DND-41 (cell line): Measurements from ENCODE around the gene GRID1.

ENCODE experiments used
- ATAC-seq: fragments of 200-7000 bp; cut with Tn5 transposase; 3 replicates; pipeline ENCODE4 v1.9.1; 2021; ENCODE audit warnings: low read depth; ENCODE audit not compliant: insufficient read depth
- DNase-seq: peaks from one replicate; pipeline ENCODE4 v3.0.0-alpha.2; 2020
- H2AFZ ChIP-seq: 2 replicates; pipeline ENCODE4 v1.6.0; 2012; ENCODE audit warnings: low read depth, low read length
- H3K27ac ChIP-seq: 2 replicates; pipeline ENCODE4 v1.5.1; 2012; ENCODE audit warnings: low read length, inconsistent platforms
- H3K27me3 ChIP-seq: fragments of 200-600 bp; sonication (generic); 2 replicates; pipeline ENCODE4 v1.6.0; 2012; ENCODE audit warnings: low read length, mild to moderate bottlenecking, inconsistent platforms; ENCODE audit not compliant: insufficient read depth, poor library complexity
- H3K36me3 ChIP-seq: 2 replicates; pipeline ENCODE4 v1.5.1; 2012; ENCODE audit warnings: low read length, inconsistent platforms; ENCODE audit not compliant: insufficient read depth
- H3K4me1 ChIP-seq: 2 replicates; pipeline ENCODE4 v1.5.1; 2012; ENCODE audit warnings: mild to moderate bottlenecking, low read length; ENCODE audit not compliant: insufficient read depth
- H3K4me2 ChIP-seq: 2 replicates; pipeline ENCODE4 v1.6.0; 2012; ENCODE audit warnings: mild to moderate bottlenecking, moderate library complexity, low read length, inconsistent platforms; ENCODE audit not compliant: insufficient read depth
- H3K4me3 ChIP-seq, 2 experiments: fragments of 200-600 bp in 1 of 2; shearing (Covaris generic) in 1 of 2; 2 replicates each; pipeline ENCODE4 v1.5.1; 2012 to 2016; ENCODE audit warnings: inconsistent platforms in 2 of 2, low read length in 2 of 2, mild to moderate bottlenecking in 2 of 2, low read depth in 1 of 2, moderate library complexity in 1 of 2
- H3K79me2 ChIP-seq: 2 replicates; pipeline ENCODE4 v1.6.0; 2012; ENCODE audit warnings: low read length, inconsistent platforms; ENCODE audit not compliant: insufficient read depth
- H3K9ac ChIP-seq: 2 replicates; pipeline ENCODE4 v1.6.0; 2012; ENCODE audit warnings: low read depth, mild to moderate bottlenecking, inconsistent platforms, low read length, moderate library complexity
- H3K9me3 ChIP-seq: 2 replicates; pipeline ENCODE4 v1.5.1; 2012; ENCODE audit warnings: low read length, moderate library complexity, mild to moderate bottlenecking, inconsistent platforms; ENCODE audit not compliant: insufficient read depth, severe bottlenecking
- H4K20me1 ChIP-seq: 2 replicates; pipeline ENCODE4 v1.6.0; 2012; ENCODE audit warnings: low read length; ENCODE audit not compliant: insufficient read depth
- EZH2 ChIP-seq: IDR thresholded peaks from 3 replicates; pipeline ENCODE4 v1.6.1; 2012; ENCODE audit warnings: borderline replicate concordance, low read depth, mild to moderate bottlenecking, moderate library complexity, low read length, inconsistent platforms; ENCODE audit not compliant: severe bottlenecking
- TF ChIP-seq, protein P1 (sequence below): IDR thresholded peaks from 2 replicates; pipeline ENCODE4 v1.5.1; 2012; ENCODE audit warnings: borderline replicate concordance, low read length, moderate library complexity, mild to moderate bottlenecking; ENCODE audit not compliant: poor library complexity, severe bottlenecking; ENCODE audit errors: extremely low read depth

Gene GRID1

GRCh38 chr10:85624511-85624910, 742.1 kb downstream of the GRID1 start:
- peak; percentile 14 for DNase-seq
- no peak overlapping the region for H3K9ac ChIP-seq

GRCh38 chr10:85623758-85624157, 742.8 kb downstream of the GRID1 start:
- ATAC-seq (peak; percentile 69), DNase-seq (peak; percentile 30)
- Histone ChIP-seq H4K20me1 (no peaks in the 10 kb centered on the region), H3K9me3 (no peaks in the 10 kb centered on the region), H2AFZ (no peak overlapping the region), H3K4me1 (peaks cover 19% of the 10 kb centered on the region), H3K36me3 (no peaks in the 10 kb centered on the region), H3K4me2 (no peak overlapping the region), H3K79me2 (no peaks in the 10 kb centered on the region), H3K27ac (no peak overlapping the region), H3K4me3 (no peak overlapping the region), H3K9ac (no peak overlapping the region), H3K27me3 (no peaks in the 10 kb centered on the region)
- TF ChIP-seq EZH2: no peak
- TF ChIP-seq, protein P1, sequence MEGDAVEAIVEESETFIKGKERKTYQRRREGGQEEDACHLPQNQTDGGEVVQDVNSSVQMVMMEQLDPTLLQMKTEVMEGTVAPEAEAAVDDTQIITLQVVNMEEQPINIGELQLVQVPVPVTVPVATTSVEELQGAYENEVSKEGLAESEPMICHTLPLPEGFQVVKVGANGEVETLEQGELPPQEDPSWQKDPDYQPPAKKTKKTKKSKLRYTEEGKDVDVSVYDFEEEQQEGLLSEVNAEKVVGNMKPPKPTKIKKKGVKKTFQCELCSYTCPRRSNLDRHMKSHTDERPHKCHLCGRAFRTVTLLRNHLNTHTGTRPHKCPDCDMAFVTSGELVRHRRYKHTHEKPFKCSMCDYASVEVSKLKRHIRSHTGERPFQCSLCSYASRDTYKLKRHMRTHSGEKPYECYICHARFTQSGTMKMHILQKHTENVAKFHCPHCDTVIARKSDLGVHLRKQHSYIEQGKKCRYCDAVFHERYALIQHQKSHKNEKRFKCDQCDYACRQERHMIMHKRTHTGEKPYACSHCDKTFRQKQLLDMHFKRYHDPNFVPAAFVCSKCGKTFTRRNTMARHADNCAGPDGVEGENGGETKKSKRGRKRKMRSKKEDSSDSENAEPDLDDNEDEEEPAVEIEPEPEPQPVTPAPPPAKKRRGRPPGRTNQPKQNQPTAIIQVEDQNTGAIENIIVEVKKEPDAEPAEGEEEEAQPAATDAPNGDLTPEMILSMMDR: no peak

More at GRCh38 chr10:85624511-85624910, 742.1 kb downstream of the GRID1 start:
- TF ChIP-seq EZH2: no peak
- TF ChIP-seq, protein P1: no peak
- Histone ChIP-seq H3K4me3 (no peak overlapping the region), H2AFZ (no peak overlapping the region), H3K27me3 (no peaks in the 10 kb centered on the region), H3K27ac (0 out of 2 replicates have a peak overlapping the region, but pooled peaks have one; percentile 7), H3K79me2 (no peaks in the 10 kb centered on the region), H3K36me3 (no peaks in the 10 kb centered on the region), H4K20me1 (no peaks in the 10 kb centered on the region), H3K4me2 (no peak overlapping the region), H3K9me3 (no peaks in the 10 kb centered on the region), H3K4me1 (peaks cover 19% of the 10 kb centered on the region)
- ATAC-seq: peak; percentile 48

DNA sequence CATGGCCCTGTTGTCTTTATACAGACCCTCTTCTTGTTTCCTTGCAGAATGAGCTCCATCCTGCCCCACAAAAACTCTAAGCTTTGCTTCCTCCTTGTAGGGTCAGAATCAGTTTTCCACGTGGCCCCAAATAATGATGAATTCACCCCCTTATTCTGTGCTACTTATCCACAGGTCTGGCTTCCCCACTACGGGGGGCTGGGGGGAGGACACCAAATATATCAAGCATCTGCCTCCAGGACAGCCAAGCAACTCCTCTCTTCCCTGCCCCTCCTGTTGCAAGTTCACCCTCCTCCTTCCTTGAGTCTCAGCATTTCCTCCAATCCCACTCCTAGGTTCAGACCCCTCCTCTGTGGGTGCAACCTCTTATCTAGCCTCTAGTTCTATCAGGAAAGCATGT, 743.3 kb downstream of the GRID1 start:
- H3K27me3 ChIP-seq: no peaks in the 10 kb centered on the region
- no peak overlapping the region for H3K4me3 ChIP-seq
- H3K36me3 ChIP-seq: no peaks in the 10 kb centered on the region
- no peaks in the 10 kb centered on the region for H4K20me1 ChIP-seq
- no peaks in the 10 kb centered on the region for H3K79me2 ChIP-seq
- no peaks in the 10 kb centered on the region for H3K9me3 ChIP-seq
- no peak overlapping the region for H3K9ac ChIP-seq
- TF ChIP-seq, protein P1: no peak
- TF ChIP-seq EZH2: no peak
- H2AFZ ChIP-seq: no peak overlapping the region
- no peak overlapping the region for H3K27ac ChIP-seq
- ATAC-seq (peak; percentile 55), DNase-seq (no peak)
- peaks cover 19% of the 10 kb centered on the region for H3K4me1 ChIP-seq
- no peak overlapping the region for H3K4me2 ChIP-seq

DNA sequence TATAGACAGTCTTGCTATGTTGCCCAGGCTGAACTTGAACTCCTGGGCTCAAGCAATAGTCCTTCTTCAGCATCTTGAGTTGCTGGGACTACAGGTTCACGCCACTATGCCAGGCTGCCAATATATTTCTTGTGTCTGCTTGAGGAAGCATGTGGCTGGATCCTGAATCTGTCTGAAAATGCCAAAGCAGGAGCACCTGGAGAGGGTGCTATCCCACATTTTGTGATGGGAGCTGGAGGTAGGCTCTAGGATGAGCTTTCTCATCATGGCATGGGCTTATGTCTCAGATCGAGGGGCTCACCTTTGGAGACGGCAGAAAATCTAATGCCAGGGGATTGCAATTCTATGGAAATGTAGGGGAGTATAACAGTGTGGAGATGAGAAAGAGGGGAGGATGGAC, 744.2 kb downstream of the GRID1 start:
- H3K27ac ChIP-seq: no peak overlapping the region
- no peaks in the 10 kb centered on the region for H3K36me3 ChIP-seq
- H3K4me2 ChIP-seq: no peak overlapping the region
- TF ChIP-seq, protein P1: no peak
- no peak for TF ChIP-seq EZH2
- no peak overlapping the region for H3K9ac ChIP-seq
- no peak for DNase-seq
- peaks cover 19% of the 10 kb centered on the region for H3K4me1 ChIP-seq
- H3K4me3 ChIP-seq: no peak overlapping the region
- no peaks in the 10 kb centered on the region for H4K20me1 ChIP-seq
- no peak overlapping the region for H2AFZ ChIP-seq
- H3K79me2 ChIP-seq: no peaks in the 10 kb centered on the region
- H3K27me3 ChIP-seq: no peaks in the 10 kb centered on the region
- no peaks in the 10 kb centered on the region for H3K9me3 ChIP-seq
- no peak for ATAC-seq
